Neural progenitor cell (in vitro differentiated cells): Measurements from ENCODE around the gene BBS7. TPM values are rescaled to one million over a fixed set of nuclear protein-coding genes. Genes with fewer than 3 reads are reported as not detected.

Experiments
- DNase-seq: peaks from one replicate; pipeline ENCODE4 v3.0.0-alpha.2; 2016; ENCODE audit warnings: low spot score
- H2AFZ ChIP-seq: fragments of 200-600 bp; sonication (generic); replicated peaks from 2 replicates; pipeline ENCODE4 v1.6.1; 2016; ENCODE audit warnings: antibody characterized with exemption
- H3F3A ChIP-seq: fragments of 200-600 bp; sonication (generic); 2 replicates; pipeline ENCODE4 v1.6.1; 2016; ENCODE audit warnings: antibody characterized with exemption, low read depth
- H3K27ac ChIP-seq: fragments of 200-600 bp; sonication (generic); 2 replicates; pipeline ENCODE4 v1.5.1; 2016; ENCODE audit warnings: mild to moderate bottlenecking
- H3K27me3 ChIP-seq: fragments of 200-600 bp; sonication (generic); 2 replicates; pipeline ENCODE4 v1.6.1; 2016; ENCODE audit warnings: mild to moderate bottlenecking, moderate library complexity
- H3K36me3 ChIP-seq: fragments of 200-600 bp; sonication (generic); 2 replicates; pipeline ENCODE4 v1.5.1; 2016
- H3K4me1 ChIP-seq: fragments of 200-600 bp; sonication (generic); 2 replicates; pipeline ENCODE4 v1.6.1; 2016; ENCODE audit warnings: mixed run types
- H3K4me2 ChIP-seq: fragments of 200-600 bp; sonication (generic); 2 replicates; pipeline ENCODE4 v1.6.1; 2016
- H3K4me3 ChIP-seq: fragments of 200-600 bp; sonication (generic); 2 replicates; pipeline ENCODE4 v1.5.1; 2016
- H3K79me2 ChIP-seq: fragments of 200-600 bp; sonication (generic); 2 replicates; pipeline ENCODE4 v1.6.1; 2016; ENCODE audit warnings: low read depth
- H3K9ac ChIP-seq: fragments of 200-600 bp; sonication (generic); 2 replicates; pipeline ENCODE4 v1.6.1; 2016
- H3K9me3 ChIP-seq: fragments of 200-600 bp; sonication (generic); 2 replicates; pipeline ENCODE4 v1.5.1; 2016; ENCODE audit warnings: low read depth
- H4K20me1 ChIP-seq: fragments of 200-600 bp; sonication (generic); 2 replicates; pipeline ENCODE4 v1.6.1; 2016; ENCODE audit warnings: low read depth
- H3K27ac Mint-ChIP-seq: 3 replicates; pipeline ENCODE4 v1.8.0; 2021; ENCODE audit warnings: mixed read lengths
- H3K27me3 Mint-ChIP-seq: 2 replicates; pipeline ENCODE4 v1.8.0; 2022; ENCODE audit warnings: low read depth, mild to moderate bottlenecking, inconsistent platforms, moderate library complexity, mixed read lengths; ENCODE audit not compliant: insufficient read depth
- H3K36me3 Mint-ChIP-seq: 3 replicates; pipeline ENCODE4 v1.8.0; 2021; ENCODE audit warnings: mixed read lengths
- H3K4me1 Mint-ChIP-seq: 3 replicates; pipeline ENCODE4 v1.8.0; 2021; ENCODE audit warnings: mixed read lengths
- H3K4me3 Mint-ChIP-seq: 3 replicates; pipeline ENCODE4 v1.8.0; 2021; ENCODE audit warnings: mild to moderate bottlenecking, moderate library complexity, mixed read lengths
- H3K9me3 Mint-ChIP-seq: 3 replicates; pipeline ENCODE4 v1.8.0; 2020; ENCODE audit warnings: mixed read lengths
- CTCF ChIP-seq: fragments of 200-600 bp; sonication (generic); IDR thresholded peaks from 2 replicates; pipeline ENCODE4 v1.5.1; 2017; ENCODE audit warnings: antibody characterized with exemption, mild to moderate bottlenecking
- EZH2 ChIP-seq: fragments of 200-600 bp; sonication (generic); IDR thresholded peaks from 2 replicates; pipeline ENCODE4 v1.6.1; 2017; ENCODE audit warnings: antibody characterized with exemption, mild to moderate bottlenecking, moderate library complexity
- EZH2phosphoT487 ChIP-seq: fragments of 200-600 bp; sonication (generic); IDR thresholded peaks from 2 replicates; pipeline ENCODE4 v1.6.1; 2017; ENCODE audit warnings: antibody characterized with exemption
- total RNA-seq: library from RNA; depleted of rRNA; stranded (reverse); fragments of >200 nt; gene quantifications from 2 replicates; pipeline ENCODE4 v1.2.3, GENCODE V29; 2015; ENCODE audit warnings: low replicate concordance

BBS7 gene
- total RNA-seq, 1 donor from 2014 or later: 39.7 TPM

- Histone ChIP-seq H3K36me3 (peaks cover 20% of the 10 kb centered on the region), H3K4me3 (peak overlapping the region; percentile 93), H3K79me2 (peaks cover 38% of the 10 kb centered on the region), H2AFZ (peak overlapping the region; percentile 12), H3K9me3 (no peaks in the 10 kb centered on the region), H3F3A (no peaks in the 10 kb centered on the region), H3K27me3 (no peaks in the 10 kb centered on the region), H3K4me2 (no peak overlapping the region), H3K9ac (no peak overlapping the region), H4K20me1 (no peaks in the 10 kb centered on the region), H3K27ac (no peak overlapping the region), H3K4me1 (peaks cover 23% of the 10 kb centered on the region)
- H3K36me3 Mint-ChIP-seq: peaks cover 9% of the 10 kb centered on the region
- TF ChIP-seq EZH2: no peak
- TF ChIP-seq CTCF: no peak
- no peak for TF ChIP-seq EZH2phosphoT487
- DNase-seq: no peak
- H3K9me3 Mint-ChIP-seq: no peaks in the 10 kb centered on the region
- peaks cover 25% of the 10 kb centered on the region for H3K4me1 Mint-ChIP-seq
- H3K4me3 Mint-ChIP-seq: peak overlapping the region; percentile 85
- no peaks in the 10 kb centered on the region for H3K27me3 Mint-ChIP-seq
- H3K27ac Mint-ChIP-seq: no peak overlapping the region
Observed at GRCh38 chr4:121799867-121800501, 70.3 kb downstream of the BBS7 start.

GRCh38 chr4:121799208-121799823 is 71.0 kb downstream of the BBS7 start:
- Histone ChIP-seq H3K27ac (no peak overlapping the region), H3K36me3 (peaks cover 17% of the 10 kb centered on the region), H3K9me3 (no peaks in the 10 kb centered on the region), H4K20me1 (no peaks in the 10 kb centered on the region), H3K4me2 (no peak overlapping the region), H3F3A (no peaks in the 10 kb centered on the region), H2AFZ (no peak overlapping the region), H3K4me3 (no peak overlapping the region), H3K4me1 (peaks cover 23% of the 10 kb centered on the region), H3K79me2 (peaks cover 32% of the 10 kb centered on the region), H3K27me3 (no peaks in the 10 kb centered on the region), H3K9ac (no peak overlapping the region)
- no peak for TF ChIP-seq EZH2
- no peak for TF ChIP-seq EZH2phosphoT487
- no peak for TF ChIP-seq CTCF
- no peak for DNase-seq
- no peak overlapping the region for H3K27ac Mint-ChIP-seq
- H3K4me3 Mint-ChIP-seq: no peak overlapping the region
- H3K4me1 Mint-ChIP-seq: peaks cover 25% of the 10 kb centered on the region
- no peaks in the 10 kb centered on the region for H3K9me3 Mint-ChIP-seq
- no peaks in the 10 kb centered on the region for H3K27me3 Mint-ChIP-seq
- peaks cover 7% of the 10 kb centered on the region for H3K36me3 Mint-ChIP-seq

- no peak overlapping the region for H3K9ac ChIP-seq
- no peaks in the 10 kb centered on the region for H3K9me3 ChIP-seq
- DNase-seq: no peak
- no peaks in the 10 kb centered on the region for H4K20me1 ChIP-seq
- H3K27me3 ChIP-seq: no peaks in the 10 kb centered on the region
- Mint-ChIP-seq H3K36me3 (no peaks in the 10 kb centered on the region), H3K27ac (peak overlapping the region; percentile 48), H3K4me1 (peaks cover 12% of the 10 kb centered on the region), H3K27me3 (no peaks in the 10 kb centered on the region), H3K4me3 (peak overlapping the region; percentile 22), H3K9me3 (no peaks in the 10 kb centered on the region)
- H3F3A ChIP-seq: no peaks in the 10 kb centered on the region
- no peak overlapping the region for H3K27ac ChIP-seq
- H2AFZ ChIP-seq: peak overlapping the region; percentile 54
- H3K4me1 ChIP-seq: peaks cover 9% of the 10 kb centered on the region
- no peak for TF ChIP-seq EZH2phosphoT487
- TF ChIP-seq CTCF: no peak
- H3K36me3 ChIP-seq: no peaks in the 10 kb centered on the region
- peaks cover 1% of the 10 kb centered on the region for H3K79me2 ChIP-seq
- H3K4me2 ChIP-seq: peak overlapping the region; percentile 15
- no peak overlapping the region for H3K4me3 ChIP-seq
Observed at GRCh38 chr4:121796283-121796682, 74.0 kb downstream of the BBS7 start.
